ENCODE results near the gene COG3. TPM values are rescaled to one million over a fixed set of nuclear protein-coding genes. Genes with fewer than 3 reads are reported as not detected.

The COG3 gene
- total and polyA plus RNA-seq, 2 experiments from 2014 or later: 17.1 to 23.9 TPM

- TF ChIP-seq, protein P1, sequence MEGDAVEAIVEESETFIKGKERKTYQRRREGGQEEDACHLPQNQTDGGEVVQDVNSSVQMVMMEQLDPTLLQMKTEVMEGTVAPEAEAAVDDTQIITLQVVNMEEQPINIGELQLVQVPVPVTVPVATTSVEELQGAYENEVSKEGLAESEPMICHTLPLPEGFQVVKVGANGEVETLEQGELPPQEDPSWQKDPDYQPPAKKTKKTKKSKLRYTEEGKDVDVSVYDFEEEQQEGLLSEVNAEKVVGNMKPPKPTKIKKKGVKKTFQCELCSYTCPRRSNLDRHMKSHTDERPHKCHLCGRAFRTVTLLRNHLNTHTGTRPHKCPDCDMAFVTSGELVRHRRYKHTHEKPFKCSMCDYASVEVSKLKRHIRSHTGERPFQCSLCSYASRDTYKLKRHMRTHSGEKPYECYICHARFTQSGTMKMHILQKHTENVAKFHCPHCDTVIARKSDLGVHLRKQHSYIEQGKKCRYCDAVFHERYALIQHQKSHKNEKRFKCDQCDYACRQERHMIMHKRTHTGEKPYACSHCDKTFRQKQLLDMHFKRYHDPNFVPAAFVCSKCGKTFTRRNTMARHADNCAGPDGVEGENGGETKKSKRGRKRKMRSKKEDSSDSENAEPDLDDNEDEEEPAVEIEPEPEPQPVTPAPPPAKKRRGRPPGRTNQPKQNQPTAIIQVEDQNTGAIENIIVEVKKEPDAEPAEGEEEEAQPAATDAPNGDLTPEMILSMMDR (conservative IDR thresholded peaks at IDR 0.05; ENCODE audit: low read depth in 2 of 2): no peak
- no peak for TF ChIP-seq NANOG (IDR thresholded peaks at IDR 0.05; ENCODE audit: borderline replicate concordance)
- TF ChIP-seq, protein P2, sequence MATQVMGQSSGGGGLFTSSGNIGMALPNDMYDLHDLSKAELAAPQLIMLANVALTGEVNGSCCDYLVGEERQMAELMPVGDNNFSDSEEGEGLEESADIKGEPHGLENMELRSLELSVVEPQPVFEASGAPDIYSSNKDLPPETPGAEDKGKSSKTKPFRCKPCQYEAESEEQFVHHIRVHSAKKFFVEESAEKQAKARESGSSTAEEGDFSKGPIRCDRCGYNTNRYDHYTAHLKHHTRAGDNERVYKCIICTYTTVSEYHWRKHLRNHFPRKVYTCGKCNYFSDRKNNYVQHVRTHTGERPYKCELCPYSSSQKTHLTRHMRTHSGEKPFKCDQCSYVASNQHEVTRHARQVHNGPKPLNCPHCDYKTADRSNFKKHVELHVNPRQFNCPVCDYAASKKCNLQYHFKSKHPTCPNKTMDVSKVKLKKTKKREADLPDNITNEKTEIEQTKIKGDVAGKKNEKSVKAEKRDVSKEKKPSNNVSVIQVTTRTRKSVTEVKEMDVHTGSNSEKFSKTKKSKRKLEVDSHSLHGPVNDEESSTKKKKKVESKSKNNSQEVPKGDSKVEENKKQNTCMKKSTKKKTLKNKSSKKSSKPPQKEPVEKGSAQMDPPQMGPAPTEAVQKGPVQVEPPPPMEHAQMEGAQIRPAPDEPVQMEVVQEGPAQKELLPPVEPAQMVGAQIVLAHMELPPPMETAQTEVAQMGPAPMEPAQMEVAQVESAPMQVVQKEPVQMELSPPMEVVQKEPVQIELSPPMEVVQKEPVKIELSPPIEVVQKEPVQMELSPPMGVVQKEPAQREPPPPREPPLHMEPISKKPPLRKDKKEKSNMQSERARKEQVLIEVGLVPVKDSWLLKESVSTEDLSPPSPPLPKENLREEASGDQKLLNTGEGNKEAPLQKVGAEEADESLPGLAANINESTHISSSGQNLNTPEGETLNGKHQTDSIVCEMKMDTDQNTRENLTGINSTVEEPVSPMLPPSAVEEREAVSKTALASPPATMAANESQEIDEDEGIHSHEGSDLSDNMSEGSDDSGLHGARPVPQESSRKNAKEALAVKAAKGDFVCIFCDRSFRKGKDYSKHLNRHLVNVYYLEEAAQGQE (IDR thresholded peaks at IDR 0.05; ENCODE audit: unreplicated experiment): no peak
- TF ChIP-seq JUNB (IDR thresholded peaks at IDR 0.05; ENCODE audit: unreplicated experiment): no peak
- TF ChIP-seq, protein P3, sequence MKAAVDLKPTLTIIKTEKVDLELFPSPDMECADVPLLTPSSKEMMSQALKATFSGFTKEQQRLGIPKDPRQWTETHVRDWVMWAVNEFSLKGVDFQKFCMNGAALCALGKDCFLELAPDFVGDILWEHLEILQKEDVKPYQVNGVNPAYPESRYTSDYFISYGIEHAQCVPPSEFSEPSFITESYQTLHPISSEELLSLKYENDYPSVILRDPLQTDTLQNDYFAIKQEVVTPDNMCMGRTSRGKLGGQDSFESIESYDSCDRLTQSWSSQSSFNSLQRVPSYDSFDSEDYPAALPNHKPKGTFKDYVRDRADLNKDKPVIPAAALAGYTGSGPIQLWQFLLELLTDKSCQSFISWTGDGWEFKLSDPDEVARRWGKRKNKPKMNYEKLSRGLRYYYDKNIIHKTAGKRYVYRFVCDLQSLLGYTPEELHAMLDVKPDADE (IDR thresholded peaks at IDR 0.05): no peak
- no peak for TF ChIP-seq ZNF331 (CRISPR knock-in tag; IDR thresholded peaks at IDR 0.05; ENCODE audit: low read depth)
- TF ChIP-seq EZH2phosphoT487 (IDR thresholded peaks at IDR 0.05; ENCODE audit: unreplicated experiment): no peak
- no peak for TF ChIP-seq ZNF462 (CRISPR knock-in tag; IDR thresholded peaks at IDR 0.05)
- TF ChIP-seq EZH2 (IDR thresholded peaks at IDR 0.05; ENCODE audit: low read depth, unreplicated experiment): no peak
- TF ChIP-seq STAT1 (IDR thresholded peaks at IDR 0.05; ENCODE audit: unreplicated experiment): no peak
- no peak for TF ChIP-seq CREB1 (CRISPR knock-in tag; IDR thresholded peaks at IDR 0.05; ENCODE audit: low read depth)
- no peak for TF ChIP-seq POLR2AphosphoS5 (IDR thresholded peaks at IDR 0.05; ENCODE audit: low read depth)
- no peak for TF ChIP-seq ZNF114 (CRISPR knock-in tag; IDR thresholded peaks at IDR 0.05)
- Histone ChIP-seq H3K4me2 (no peak overlapping the region), H3K4me3 (no peak overlapping the region), H3K27ac (ENCODE audit: low read depth) (no peak overlapping the region), H3K4me1 (ENCODE audit: insufficient read depth) (peaks cover 12% of the 10 kb centered on the region), H3K9me2 (ENCODE audit: insufficient read depth) (no peaks in the 10 kb centered on the region), H3K36me3 (ENCODE audit: insufficient read depth) (peaks cover 14% of the 10 kb centered on the region; the same call in 1 of the 2 replicates), H3K79me2 (replicated peaks; ENCODE audit: insufficient read depth) (no peaks in the 10 kb centered on the region), H3F3A (replicated peaks; ENCODE audit: low read depth) (no peaks in the 10 kb centered on the region), H4K20me1 (replicated peaks; ENCODE audit: insufficient read depth) (peaks cover 7% of the 10 kb centered on the region; the same call in 1 of the 2 replicates), H3K27me3 (ENCODE audit: insufficient read depth) (no peaks in the 10 kb centered on the region), H2AFZ (no peak overlapping the region)
- H3K4me1 Mint-ChIP-seq: peaks cover 17% of the 10 kb centered on the region; the same call in 2 of the 3 replicates
- ATAC-seq (no peak), DNase-seq (ENCODE audit: low spot score) (no peak)
- H3K36me3 Mint-ChIP-seq (ENCODE audit: low read depth): peaks cover 34% of the 10 kb centered on the region
- no peaks in the 10 kb centered on the region for H3K9me3 Mint-ChIP-seq
- peaks cover 1% of the 10 kb centered on the region for H3K27me3 Mint-ChIP-seq (ENCODE audit: insufficient read depth, low read depth, poor library complexity)
- H3K27ac Mint-ChIP-seq: no peak overlapping the region
- H3K4me3 Mint-ChIP-seq: no peak overlapping the region
Observed at GRCh38 chr13:45521297-45521696, 56.6 kb downstream of the COG3 start.

Data from GM23338 (cell line).